ENCODE results near the gene POGLUT2.

Gene POGLUT2

GRCh38 chr13:102761071-102761470, 37.7 kb downstream of the POGLUT2 start:
- DNase-seq: no peak

- no peak for DNase-seq
These were observed 39.9 kb downstream of the POGLUT2 start for GRCh38 chr13:102758842-102759241.

DNA sequence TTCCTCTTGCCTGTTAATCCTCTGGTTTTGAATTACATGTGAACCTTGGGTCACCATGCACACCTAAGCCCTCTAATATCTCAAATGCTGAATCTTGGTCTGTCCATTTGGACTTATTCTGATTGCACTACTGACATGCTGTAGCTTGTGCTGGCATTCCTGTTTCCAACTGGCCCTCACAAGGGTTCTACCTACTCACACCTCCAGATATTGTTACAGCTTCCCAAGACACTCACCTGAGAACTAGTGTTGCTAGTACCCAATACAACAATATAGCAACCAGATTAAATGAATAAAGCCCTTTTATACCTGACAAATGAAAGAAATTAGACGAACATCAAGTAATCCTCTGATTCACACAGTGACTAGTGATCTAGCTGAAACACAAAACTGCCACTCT, 41.8 kb downstream of the POGLUT2 start:
- no peak for DNase-seq

DNA sequence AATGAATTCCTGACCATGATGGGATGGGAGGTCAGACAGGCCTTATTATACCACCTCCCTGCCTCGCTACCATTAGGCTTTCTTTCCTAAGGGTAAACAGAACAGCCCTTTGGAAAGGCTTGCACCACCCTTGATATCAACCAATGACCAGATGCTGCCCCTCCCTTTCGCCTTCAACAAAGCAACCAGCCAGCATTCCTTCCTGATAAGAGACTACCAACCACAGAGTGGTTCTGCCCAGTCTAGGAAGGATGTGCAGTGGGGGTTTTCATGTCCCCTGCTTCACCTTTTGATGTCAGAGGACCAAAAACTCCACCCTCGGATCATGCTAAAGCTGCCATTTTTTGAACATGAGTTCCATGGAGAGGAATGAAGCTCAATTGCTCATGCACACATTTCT, 46.9 kb downstream of the POGLUT2 start:
- no peak for DNase-seq

DNA sequence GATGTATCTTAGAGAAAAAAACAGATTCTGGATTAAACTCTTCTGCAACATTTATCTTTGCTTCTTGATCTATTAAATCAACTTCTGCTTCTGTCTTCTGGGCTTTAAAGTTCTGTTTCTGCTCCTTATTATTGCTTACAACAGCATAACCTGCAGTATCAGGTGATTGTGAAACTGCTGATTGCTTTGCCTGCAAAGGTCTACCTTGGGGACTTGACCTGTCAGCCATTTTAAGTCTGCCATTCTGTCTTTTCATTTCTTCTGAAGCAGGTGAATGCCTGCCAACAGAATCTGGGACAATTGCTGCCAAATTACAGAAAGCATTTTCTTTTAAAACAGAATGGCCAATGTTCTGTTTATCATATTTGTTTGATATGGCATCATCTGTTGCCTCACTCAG, 56.3 kb downstream of the POGLUT2 start:
- DNase-seq: no peak

DNA sequence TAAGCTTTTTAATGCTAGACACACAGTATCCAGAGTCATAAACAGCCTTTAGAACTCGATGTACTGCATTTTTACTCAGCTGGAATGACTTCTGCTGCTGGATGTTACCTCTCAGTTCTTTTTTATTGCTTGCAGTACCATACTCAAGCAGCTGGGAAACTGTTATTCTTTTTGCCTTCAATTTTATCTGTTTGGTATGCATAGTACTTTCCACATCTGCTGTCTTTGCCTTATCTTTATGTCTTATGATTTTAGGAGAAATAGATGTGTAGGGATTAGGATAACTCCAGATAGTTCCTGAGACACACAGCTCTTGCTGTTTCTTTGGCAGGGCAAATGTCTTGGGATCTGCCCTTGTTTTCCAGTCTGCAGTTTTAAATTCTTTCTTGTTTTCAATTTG, 56.7 kb downstream of the POGLUT2 start:
- DNase-seq: no peak

Data from stimulated activated CD8-positive, alpha-beta memory T cell treated with anti-CD3 and anti-CD28 coated beads, Interleukin-4, amount 100 ng/mL, for 48 hours (primary cell).